ENCODE data around the gene CRB1.

CRB1 gene

GRCh38 chr1:197339106-197340060, 71.3 kb downstream of the CRB1 start:
- Histone ChIP-seq H3K36me3 (no peaks in the 10 kb centered on the region), H4K20me1 (no peaks in the 10 kb centered on the region), H3K27ac (no peak overlapping the region), H3K4me2 (no peak overlapping the region), H3K4me1 (no peaks in the 10 kb centered on the region), H3K9ac (no peak overlapping the region), H3K4me3 (no peak overlapping the region), H3K27me3 (no peaks in the 10 kb centered on the region), H3K9me3 (no peaks in the 10 kb centered on the region)
- TF ChIP-seq Cebpa-rat (IDR thresholded peaks at IDR 0.05) = no peak

GRCh38 chr1:197341626-197342025, 73.6 kb downstream of the CRB1 start:
- Histone ChIP-seq H4K20me1 (no peaks in the 10 kb centered on the region), H3K4me1 (no peaks in the 10 kb centered on the region), H3K4me2 (no peak overlapping the region), H3K9ac (no peak overlapping the region), H3K4me3 (no peak overlapping the region), H3K36me3 (no peaks in the 10 kb centered on the region), H3K27ac (no peak overlapping the region), H3K9me3 (no peaks in the 10 kb centered on the region), H3K27me3 (no peaks in the 10 kb centered on the region)
- no peak for TF ChIP-seq Cebpa-rat (IDR thresholded peaks at IDR 0.05)

GRCh38 chr1:197342044-197342565, 74.1 kb downstream of the CRB1 start:
- Histone ChIP-seq H3K4me2 (no peak overlapping the region), H3K9me3 (no peaks in the 10 kb centered on the region), H3K36me3 (no peaks in the 10 kb centered on the region), H4K20me1 (no peaks in the 10 kb centered on the region), H3K4me3 (no peak overlapping the region), H3K4me1 (no peaks in the 10 kb centered on the region), H3K9ac (no peak overlapping the region), H3K27me3 (no peaks in the 10 kb centered on the region), H3K27ac (no peak overlapping the region)
- TF ChIP-seq Cebpa-rat (IDR thresholded peaks at IDR 0.05) = no peak

DNA sequence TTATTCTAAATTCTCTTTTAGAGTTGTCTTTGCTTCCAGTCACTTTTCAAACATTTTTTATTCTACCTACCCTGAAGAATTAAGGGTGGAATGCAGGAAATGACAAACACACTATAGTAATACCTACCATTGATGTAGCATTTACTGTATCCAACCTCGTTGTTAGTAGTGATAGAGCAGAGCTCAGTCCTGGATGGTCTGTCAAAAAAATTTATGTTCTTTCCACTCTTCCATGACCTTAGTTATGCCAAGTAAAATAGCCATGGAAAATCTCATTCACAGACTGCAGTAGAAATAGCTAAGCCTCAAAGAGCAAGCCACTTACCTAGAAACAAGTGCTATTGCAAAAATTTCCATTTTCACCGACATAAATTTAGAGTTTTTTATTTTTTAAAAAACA, 74.6 kb downstream of the CRB1 start:
- H3K27ac ChIP-seq = no peak overlapping the region
- TF ChIP-seq Cebpa-rat (IDR thresholded peaks at IDR 0.05) = no peak
- H3K36me3 ChIP-seq = no peaks in the 10 kb centered on the region

GRCh38 chr1:197343663-197344273, 75.7 kb downstream of the CRB1 start:
- Histone ChIP-seq H4K20me1 (no peaks in the 10 kb centered on the region), H3K9me3 (no peaks in the 10 kb centered on the region), H3K4me3 (no peak overlapping the region), H3K4me2 (no peak overlapping the region), H3K9ac (no peak overlapping the region), H3K36me3 (no peaks in the 10 kb centered on the region), H3K4me1 (no peaks in the 10 kb centered on the region), H3K27me3 (no peaks in the 10 kb centered on the region), H3K27ac (no peak overlapping the region)
- TF ChIP-seq Cebpa-rat (IDR thresholded peaks at IDR 0.05) = no peak

More for the DNA sequence above, 74.6 kb downstream of the CRB1 start:
- no peak overlapping the region for H3K4me3 ChIP-seq
- no peak overlapping the region for H3K4me2 ChIP-seq
- H4K20me1 ChIP-seq = no peaks in the 10 kb centered on the region
- no peaks in the 10 kb centered on the region for H3K9me3 ChIP-seq
- H3K9ac ChIP-seq = no peak overlapping the region
- H3K27me3 ChIP-seq = no peaks in the 10 kb centered on the region
- H3K4me1 ChIP-seq = no peaks in the 10 kb centered on the region

- Histone ChIP-seq H3K4me2 (no peak overlapping the region), H3K9ac (no peak overlapping the region), H3K36me3 (no peaks in the 10 kb centered on the region), H3K27me3 (no peaks in the 10 kb centered on the region), H3K4me1 (no peaks in the 10 kb centered on the region), H3K9me3 (peaks cover 9% of the 10 kb centered on the region; the same call in 1 of the 2 replicates), H4K20me1 (no peaks in the 10 kb centered on the region), H3K27ac (no peak overlapping the region), H3K4me3 (no peak overlapping the region)
- no peak for TF ChIP-seq Cebpa-rat (IDR thresholded peaks at IDR 0.05)
Measured at GRCh38 chr1:197351821-197352440, 83.9 kb downstream of the CRB1 start.

DNA sequence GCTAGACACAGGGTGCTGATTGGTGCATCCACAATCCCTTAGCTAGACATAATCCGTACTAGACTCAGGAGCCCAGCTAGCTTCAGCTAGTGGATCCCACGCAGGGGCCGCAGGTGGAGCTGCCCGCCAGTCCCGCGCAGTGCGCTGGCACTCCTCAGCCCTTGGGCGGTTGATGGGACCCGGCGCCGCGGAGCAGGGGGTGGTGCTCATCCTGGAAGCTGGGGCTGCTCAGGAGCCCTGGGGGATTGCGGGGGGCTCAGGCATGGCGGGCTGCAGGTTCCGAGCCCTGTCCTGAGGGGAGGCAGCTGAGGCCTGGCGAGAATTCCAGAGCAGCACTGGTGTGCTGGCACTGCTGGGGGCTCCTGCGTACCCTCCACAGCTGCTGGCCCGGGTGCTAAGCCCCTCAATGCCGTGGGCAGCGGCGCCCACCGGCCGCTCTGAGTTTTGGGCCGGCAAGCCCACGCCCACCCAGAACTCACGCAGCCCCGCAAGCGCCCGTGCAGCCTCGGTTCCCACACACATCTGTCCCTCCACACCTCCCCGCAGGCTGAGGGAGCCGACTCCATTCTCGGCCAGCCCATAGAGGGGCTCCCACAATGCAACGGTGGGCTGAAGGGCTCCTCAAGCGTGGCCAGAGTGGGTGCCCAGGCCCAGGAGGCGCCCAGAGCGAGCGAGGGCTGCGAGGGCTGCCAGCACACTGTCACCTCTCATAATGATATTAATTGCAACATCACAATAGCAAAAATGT, 87.4 kb downstream of the CRB1 start:
- no peaks in the 10 kb centered on the region for H4K20me1 ChIP-seq

GRCh38 chr1:197356723-197357533, 88.9 kb downstream of the CRB1 start:
- Histone ChIP-seq H3K27ac (no peak overlapping the region), H4K20me1 (no peaks in the 10 kb centered on the region), H3K4me2 (no peak overlapping the region), H3K9me3 (peaks cover 9% of the 10 kb centered on the region; the same call in 1 of the 2 replicates), H3K4me3 (no peak overlapping the region), H3K36me3 (no peaks in the 10 kb centered on the region), H3K27me3 (no peaks in the 10 kb centered on the region), H3K9ac (no peak overlapping the region), H3K4me1 (no peaks in the 10 kb centered on the region)
- no peak for TF ChIP-seq Cebpa-rat (IDR thresholded peaks at IDR 0.05)

More for the DNA sequence above, 87.4 kb downstream of the CRB1 start:
- H3K27me3 ChIP-seq = no peaks in the 10 kb centered on the region
- no peaks in the 10 kb centered on the region for H3K36me3 ChIP-seq
- no peak overlapping the region for H3K4me2 ChIP-seq
- no peak overlapping the region for H3K27ac ChIP-seq
- TF ChIP-seq Cebpa-rat (IDR thresholded peaks at IDR 0.05) = no peak
- H3K9me3 ChIP-seq = peaks cover 9% of the 10 kb centered on the region; the same call in 1 of the 2 replicates
- H3K9ac ChIP-seq = no peak overlapping the region
- no peaks in the 10 kb centered on the region for H3K4me1 ChIP-seq
- no peak overlapping the region for H3K4me3 ChIP-seq

Data from BLaER1 (cell line).